DMS79 treated with DMSO at 0.1 percent for 48 hours (cell line): ENCODE measurements around the gene SP140L.
"Not testable (repeated sequence)": the region's sequence is repeated elsewhere in the genome, so short reads cannot be mapped to it uniquely, and the experiment has no call there.

Experiments used
- DNase-seq: peaks from one replicate; lab custom pipeline; 2025; lab: John Stamatoyannopoulos, UW

The SP140L gene

DNA sequence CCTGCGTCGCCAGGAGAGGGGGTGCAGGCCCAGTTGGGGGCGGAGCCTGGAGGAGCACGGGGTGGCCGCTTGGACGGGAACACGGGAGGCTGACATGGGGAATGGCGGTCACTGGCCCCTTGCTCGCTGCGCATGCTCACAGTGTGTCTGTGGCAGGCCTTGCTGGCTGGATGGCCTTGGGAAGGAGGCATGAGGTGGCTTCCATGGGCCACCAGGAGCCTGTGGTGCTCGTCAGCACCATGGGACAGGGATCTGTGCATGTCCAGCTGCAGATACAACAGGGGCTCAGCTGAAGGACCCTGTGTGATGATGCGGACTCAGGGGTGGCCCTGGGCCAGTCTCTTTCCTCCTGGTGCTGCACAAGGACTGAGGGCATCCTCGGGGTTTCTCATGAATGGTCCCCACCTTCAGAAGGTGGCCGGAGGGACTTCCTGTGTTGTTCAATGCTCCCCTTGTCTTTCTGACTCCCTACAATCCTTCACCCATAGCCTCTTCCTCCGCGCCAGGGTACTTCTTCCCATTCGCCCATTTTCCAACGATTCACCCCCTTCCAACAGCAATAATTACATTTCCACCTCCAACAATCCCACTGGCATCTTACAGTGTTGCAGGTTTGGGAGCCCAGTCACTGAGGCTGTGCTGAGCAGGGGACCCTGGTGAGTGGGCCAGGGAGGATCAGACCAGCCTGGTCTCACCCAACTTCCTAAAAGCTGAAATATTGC is 3.4 kb upstream of the SP140L start:
- DNase-seq = no peak

DNA sequence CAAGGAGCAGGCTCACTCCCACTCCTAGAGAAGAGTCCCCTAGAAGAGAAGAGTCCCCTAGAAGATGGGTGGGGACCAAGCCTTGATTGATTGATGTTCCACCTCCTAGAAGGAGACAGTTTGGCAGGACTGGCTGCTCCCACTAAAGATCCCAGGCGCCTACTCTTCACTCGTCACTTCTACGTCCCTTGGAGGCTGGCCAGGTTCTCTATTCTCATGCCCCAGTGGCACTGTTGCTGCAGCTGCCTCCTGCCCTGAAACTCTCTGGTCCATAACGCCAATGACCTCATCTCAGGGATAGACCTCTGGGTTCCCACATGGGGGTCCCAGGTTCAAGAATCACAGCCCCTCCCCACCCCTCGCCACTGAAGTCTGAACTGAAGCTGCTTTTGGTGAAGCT is 2.5 kb upstream of the SP140L start:
- DNase-seq = no peak

DNA sequence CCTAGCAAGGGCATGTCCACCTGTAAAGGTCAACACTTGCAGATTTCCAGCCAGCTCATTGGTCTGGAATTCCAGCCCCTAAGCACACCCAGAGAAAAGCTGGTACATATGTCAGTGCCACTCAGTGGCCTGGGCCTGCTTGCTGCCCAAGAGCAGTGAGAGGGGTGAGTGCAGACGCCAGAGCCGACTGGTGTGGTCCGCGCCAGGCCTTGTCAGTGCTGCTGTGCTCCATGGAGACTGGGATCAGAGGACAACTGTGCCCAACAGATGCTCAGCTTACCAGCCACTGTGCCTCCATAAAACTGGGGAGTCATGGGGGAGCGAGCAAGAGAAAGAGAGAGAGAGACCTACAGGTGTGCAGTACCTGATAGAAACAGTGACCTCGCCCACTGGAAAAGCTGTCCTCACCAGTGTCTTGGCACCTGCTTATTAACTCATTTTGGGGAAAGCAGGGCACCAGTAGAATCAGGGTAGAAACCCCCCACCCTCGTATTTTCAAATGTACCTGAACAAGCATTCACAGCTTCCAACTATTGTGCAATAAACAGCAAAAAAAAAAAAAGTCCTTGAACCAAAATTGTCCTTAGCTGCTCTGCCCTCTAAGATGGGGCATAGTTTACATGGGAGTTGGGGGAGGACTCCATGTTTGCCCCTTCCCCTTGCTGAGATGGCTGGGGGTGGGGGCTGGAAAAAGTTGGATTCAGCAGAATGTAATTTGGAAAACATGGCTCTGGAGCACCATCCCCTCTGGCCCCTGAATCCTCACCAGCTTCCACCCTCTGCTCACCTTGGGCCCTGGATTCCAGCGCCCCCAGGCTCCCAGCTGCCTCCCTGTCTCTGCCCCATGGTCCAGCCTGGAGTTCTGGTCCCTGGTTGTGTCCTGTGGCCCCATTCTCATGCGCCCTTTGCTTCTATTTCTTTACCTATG is 1.4 kb upstream of the SP140L start:
- no peak for DNase-seq

DNA sequence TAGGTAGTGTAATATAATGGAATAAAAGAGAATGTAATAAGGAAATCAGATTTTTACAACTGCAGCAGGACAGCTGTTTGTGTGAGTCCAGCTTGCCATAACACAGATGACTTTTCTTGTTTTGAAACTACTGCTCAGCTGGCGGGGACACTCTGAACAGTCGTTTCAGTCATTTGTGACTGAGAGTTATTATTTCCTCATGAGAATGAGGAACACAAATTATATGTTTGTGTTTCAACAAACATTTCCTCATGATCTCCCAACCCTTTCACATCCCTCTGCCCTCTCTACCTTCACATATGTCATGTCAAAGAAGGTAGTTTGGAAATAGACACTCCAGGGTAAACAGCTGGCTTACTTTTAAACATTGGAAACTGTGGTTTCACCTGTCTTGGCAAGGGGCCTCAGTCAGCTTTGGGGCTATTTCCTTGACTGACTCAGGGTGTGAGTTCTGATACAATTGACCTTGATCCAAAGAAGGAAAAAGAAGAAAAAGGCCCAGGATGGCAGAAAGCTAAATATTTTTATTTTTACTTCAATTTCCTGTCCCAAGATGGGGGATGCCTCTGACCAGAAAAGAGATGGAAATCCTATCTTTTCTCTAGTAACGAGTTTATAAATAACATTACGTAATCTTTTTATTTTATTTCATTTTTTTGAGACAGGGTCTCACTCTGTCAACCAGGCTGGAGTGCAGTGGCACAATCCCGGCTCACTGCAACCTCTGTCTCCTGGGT is 593 bp downstream of the SP140L start:
- DNase-seq = no peak

DNA sequence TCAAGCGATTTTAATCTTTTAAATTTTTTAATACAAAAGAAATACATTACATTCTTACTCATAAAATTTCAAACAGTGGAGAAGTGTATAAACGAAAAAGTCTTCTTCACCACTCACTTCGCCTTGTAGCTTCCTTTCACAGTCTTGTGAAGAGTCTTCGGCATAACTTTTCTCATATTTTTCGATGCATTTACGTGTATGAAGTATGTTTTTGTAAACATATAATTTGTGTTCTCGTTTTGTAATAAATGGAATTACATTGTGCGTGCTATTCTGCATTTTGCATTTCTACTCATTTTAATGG is 1.1 kb downstream of the SP140L start:
- no peak for DNase-seq

DNA sequence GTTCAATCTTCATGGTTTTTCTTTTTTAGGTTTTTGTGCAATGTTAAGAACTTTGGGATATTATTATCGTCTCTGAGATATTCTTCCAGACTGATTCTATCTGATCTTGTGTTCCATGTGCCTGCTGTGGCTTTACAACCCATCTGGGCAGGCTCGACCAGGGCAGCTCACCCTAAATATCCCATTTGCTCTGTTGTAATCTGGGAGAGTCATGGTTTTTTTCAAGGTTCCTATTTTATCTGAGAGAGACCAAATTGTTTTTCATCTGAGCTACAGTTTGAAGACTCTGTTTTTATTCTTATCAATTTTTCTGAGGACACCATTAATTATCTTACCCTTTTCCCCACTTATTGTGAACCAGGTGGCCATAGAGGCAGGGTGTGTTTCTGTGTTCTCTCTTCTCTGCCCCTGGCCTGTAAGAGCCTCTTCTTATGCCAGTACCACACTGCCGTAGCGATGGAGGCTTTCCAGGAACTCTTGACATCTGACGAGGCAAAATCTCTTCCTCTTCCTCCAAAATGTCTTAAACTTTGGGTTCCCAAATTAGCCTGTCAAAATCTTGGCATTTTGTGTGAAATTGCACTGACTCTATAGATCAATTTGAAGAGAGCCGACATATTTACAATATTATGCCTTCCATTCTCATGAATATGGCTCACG is 3.1 kb downstream of the SP140L start:
- DNase-seq = no peak

DNA sequence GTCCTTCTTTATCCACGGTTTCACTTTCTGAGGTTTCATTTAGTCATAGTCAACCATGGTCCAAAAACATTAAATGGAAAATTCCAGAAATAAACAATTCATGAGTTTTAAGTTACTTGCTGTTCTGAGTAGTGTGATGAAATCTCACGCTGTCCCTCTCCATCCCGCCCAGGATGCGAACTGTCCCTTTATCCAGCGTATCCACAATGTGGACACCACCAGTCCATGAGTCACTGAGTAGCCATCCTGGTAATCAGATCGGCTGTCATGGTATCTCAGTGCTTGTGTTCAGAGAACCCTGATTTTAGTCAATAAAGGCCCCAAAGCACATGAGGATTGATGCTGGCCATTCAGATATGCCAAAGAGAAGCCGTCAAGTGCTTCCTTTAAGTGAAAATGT is 3.7 kb downstream of the SP140L start:
- DNase-seq = no peak

DNA sequence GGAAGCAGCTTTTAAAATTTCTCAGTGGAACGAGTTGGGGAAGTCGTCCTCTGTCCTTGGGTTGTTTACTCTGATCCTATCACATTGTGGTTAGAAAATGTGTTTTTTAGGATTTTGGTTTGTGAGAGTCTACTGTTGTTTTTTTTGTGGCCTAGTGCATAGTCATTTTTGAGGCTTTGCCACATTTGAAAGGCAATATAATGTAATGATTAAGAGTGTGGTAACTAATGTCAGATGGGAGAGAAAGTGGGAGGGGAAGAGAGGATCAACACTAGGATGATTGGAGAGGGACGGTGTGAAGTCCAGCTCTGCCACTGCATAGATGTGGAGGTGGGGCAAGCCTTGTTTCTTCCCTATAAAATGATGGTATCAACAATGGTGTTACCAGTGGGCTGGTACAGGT is 8.5 kb downstream of the SP140L start:
- no peak for DNase-seq

DNA sequence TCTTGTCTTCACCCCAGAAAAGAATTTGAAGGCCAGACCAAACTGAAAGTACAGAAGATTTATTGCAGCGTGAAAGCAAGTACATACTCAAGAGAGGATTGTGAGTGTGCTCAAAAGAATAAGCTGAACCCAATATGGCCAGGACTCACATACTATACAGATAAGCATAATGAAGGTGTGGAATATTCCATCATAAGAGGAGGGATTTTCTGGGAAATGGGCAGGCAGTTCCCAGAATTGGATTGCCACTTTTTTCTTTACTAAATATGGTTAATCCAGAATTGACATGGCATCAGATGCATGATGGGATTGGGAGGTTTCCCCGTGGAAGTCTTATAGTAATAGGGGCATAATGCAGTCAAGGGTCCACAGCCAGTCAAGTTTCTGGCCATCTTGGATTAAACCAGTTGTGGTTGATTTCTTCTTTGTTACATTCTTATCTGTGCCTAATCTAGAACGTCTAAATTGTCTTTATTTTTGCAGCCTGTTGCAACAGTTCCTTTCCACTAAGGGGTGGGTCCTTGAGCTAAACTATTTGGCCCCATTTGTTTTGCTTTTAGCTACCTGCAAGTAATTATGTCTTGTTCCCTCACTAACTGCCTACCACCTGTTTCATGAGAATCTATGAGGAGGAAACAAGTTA is 9.0 kb downstream of the SP140L start:
- no peak for DNase-seq

DNA sequence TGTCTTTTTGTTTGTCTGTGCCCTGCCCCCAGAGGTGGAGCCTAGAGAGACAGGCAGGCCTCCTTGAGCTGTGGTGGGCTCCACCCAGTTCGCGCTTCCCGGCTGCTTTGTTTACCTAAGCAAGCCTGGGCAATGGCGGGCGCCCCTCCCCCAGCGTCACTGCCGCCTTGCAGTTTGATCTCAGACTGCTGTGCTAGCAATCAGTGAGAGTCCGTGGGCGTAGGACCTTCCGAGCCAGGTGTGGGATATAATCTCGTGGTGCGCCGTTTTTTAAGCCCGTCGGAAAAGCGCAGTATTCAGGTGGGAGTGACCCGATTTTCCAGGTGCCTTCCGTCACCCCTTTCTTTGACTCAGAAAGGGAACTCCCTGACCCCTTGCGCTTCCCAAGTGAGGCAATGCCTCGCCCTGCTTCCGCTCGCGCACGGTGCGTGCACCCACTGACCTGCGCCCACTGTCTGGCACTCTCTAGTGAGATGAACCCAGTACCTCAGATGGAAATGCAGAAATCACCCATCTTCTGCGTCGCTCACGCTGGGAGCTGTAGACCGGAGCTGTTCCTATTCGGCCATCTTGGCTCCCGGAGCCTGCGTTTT is 15.0 kb downstream of the SP140L start:
- DNase-seq = not testable (repeated sequence)

DNA sequence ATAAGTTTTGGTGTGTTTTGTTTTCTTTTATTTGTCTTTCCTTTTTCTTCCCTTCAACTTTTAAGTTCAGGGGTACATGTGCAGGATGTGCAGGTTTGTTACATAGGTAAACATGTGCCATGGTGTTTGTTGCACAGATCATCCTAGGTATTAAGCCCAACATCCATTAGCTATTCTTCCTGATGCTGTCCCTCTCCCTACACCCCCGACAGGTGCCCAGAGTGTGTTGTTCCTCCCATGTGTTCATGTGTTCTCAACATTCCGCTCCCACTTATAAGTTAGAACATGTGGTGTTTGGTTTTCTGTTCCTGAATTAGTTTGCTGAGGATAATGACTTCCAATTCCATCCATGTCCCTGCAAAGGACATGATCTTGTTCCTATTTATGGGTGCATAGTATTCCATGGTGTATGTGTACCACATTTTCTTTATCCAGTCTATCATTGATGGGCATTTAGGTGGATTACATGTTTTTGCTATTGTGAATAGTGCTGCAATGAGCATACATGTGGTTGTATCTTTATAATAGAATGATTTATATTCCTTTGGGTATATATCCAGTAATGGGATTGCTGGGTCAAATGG is 16.1 kb downstream of the SP140L start:
- DNase-seq = not testable (repeated sequence)

DNA sequence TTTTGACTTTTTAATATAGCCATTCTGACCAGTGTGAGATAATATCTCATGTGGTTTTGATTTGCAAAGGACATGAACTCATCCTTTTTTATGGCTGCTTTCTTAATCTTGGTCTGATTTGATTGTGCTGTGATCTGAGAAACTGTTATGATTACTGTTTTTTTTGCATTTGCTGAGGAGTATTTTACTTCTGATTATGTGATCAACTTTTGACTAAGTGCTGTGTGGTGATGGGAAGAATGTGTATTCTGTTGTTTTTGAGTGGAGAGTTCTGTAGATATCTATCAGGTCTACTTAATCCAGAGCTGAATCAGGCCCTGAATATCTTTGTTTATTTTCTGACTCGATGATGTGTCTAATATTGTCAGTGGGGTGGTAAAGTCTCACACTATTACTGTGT is 16.8 kb downstream of the SP140L start:
- no peak for DNase-seq

DNA sequence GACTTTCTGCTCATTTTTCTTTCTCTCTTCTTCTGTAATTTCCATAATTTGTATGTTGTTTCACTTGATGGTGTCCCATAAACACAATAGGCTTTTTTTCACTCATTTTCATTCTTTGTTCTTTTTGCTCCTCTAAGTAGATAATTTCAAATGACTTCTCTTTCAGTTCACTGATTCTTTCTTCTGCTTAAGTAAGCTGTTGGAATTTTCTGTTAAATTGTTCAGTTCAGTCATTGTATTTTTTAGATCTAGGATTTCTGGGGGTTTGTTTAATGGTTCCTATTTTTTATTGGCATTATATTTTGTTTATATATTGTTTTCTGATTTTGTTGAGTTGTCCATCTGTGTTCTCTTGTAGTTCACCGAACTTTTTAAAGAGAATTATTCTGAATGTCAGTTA is 19.5 kb downstream of the SP140L start:
- no peak for DNase-seq

DNA sequence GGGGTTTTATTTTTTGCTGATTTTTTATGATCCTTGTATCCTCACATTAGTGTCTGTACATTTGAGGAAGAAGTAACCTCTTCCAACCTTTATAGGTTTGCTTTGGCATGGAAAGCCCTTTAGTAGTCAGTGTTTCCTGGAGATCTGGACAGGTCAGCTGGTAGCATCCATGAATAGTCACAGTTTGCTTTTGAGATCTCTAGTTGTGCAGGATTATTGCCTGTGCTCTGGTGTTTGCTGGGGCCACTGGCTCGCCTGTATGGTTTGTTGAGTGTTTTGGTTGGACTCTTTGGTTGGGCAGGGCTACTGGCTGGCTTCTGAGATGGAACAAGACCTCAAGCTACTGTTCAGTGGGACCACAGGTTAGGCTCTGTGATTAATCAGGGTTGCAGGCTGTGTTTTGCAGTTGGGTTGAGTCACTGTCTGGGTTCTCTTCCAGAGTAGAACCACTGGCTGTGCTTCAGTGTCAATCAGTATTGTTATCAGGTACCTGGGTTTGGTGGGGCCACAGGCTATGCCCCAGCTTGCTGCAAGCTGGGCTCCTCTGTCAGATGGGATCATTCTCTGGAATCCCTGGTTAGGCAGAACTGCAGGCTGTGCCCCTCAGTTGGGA is 20.0 kb downstream of the SP140L start:
- DNase-seq = no peak

DNA sequence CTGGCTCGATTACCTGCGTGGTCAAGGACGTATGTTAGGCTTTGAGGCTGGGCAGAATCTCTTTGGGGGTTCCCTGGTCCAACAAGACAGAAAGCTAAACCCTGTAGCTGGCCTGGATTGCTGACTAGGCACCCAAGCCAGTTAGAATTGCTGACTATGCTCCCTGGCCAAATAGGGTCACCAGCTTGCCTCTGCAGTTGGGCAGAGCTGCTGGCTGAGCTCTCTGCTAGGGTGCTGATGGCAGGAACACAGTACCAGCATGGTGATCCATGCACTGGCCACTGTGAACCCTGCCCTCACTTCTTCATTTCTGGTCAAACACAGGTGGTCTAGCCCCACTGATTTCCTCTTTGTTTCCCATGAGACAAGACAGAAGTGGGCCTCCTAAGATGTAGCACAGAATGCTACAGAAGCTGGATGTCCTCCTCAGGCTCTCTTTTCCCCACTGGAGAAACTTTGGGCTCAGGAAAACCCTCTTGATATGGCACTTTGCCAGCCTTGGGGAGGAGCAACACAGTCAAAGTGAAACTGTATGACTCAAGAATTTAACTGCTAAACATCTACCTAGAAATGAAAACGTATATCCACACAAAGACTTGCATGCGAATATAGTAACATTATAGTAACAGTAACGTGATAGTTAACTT is 20.8 kb downstream of the SP140L start:
- DNase-seq = no peak

DNA sequence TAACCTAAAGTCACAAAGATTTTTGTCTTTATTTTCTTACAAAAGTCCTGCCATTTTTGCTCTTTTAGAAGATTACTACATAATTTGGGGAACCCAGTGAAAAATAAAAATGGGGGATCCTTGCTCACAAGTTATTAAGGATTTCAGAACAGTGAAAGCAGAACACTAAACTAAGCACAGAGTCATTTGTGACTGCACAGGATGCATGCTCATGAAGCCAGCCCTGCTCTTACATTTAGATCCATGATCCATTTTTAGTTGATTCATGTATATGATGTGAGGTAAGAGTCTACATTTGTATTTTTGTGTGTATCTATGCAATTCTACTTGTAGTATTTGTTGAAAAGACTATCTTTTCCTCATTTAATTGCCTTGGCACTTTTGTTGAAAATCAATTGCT is 21.8 kb downstream of the SP140L start:
- DNase-seq = no peak

DNA sequence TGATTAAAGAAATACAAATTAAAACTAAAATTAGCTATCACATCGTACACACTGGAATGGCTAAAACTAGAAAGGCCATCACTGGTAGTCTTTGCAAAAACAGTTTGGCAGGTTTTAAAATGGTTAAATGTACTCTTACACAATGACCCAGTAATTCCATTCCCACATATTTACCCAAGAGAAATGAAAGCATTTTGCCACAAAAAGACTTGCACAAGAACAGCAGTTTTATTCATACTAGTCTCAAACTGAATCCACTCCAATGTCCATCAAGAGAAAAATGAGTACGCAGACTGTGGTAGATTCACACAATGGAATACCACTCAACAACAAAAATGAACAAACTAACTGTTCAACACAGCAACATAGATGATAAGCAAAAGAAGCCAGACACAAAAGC is 29.1 kb downstream of the SP140L start:
- DNase-seq = no peak

DNA sequence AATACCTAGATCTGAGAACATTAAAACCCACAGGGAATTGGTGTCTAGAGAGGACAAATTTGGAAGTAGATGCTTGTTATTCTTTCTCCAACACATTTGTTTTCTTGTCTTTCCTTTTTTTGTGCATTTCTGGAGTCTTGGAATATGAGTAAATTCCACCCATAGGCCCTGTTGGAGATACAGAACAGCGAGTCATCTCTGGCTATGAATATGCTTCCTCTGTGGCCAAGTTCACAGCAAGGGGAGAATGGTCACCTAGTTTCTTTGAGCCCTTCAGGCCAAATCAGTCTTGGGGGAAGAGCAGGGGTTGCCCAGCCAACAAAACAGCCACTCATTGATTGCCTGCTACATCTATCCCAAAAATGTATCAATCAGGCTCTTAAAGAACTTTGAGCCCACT is 31.3 kb downstream of the SP140L start:
- no peak for DNase-seq

DNA sequence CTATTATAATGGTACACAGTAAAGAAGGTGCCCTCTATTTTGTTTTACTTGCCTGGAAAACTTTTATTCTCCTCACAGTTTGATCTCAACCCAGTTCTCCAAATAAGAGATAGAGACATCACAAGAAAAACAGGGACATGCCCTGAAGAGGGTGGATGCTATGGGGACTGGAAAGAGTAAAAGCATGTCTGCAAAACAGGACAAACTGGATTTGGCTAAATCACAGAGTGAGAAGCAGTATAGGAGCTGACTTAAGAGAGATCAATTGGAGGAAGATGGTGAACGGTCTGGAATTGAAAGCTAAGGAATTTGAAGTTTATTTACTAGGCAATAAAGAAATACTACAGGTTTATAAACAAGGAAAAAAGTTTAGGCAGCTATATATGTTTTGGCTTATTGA is 33.0 kb downstream of the SP140L start:
- DNase-seq = no peak

DNA sequence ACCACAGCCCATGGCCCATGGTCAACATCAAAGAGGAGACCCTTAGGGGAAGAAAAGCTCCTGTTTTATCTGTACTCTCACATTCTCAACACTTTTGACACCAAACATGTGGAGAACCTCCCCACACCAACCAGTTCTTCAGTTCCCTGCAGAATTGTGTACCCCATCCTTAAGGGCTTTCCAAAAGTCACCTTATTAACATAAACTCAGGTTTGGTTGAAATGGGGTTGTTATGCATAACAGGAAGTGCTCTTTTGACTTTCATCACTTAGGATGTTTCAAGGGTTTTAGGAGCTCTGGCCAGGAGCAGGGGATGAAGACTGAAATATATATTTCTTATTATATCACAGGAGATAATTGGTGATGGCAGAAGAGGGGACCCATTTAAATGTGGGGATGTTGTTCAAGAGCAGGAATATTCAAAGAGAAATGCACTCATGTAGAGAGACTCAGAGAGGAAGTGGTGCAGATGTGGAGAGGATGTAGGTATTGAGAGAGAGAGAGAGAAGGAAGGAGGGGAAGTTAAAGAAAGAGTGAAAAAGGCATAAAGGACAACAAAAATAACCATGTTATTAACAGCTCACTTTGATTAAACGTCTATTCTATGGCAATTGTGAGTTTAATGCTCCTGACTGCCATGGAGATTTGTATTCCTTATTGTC is 35.2 kb downstream of the SP140L start:
- no peak for DNase-seq
